NT2/D1 (cell line): Measurements from ENCODE around the gene KCP.

Source experiments
- SUZ12 ChIP-seq: IDR thresholded peaks from 2 replicates; pipeline ENCODE4 v1.6.1; 2011; ENCODE audit not compliant: insufficient read length, insufficient read depth; ENCODE audit errors: extremely low read depth
- YY1 ChIP-seq: IDR thresholded peaks from 2 replicates; pipeline ENCODE4 v1.6.1; 2011; ENCODE audit not compliant: insufficient read length, insufficient read depth

DNA sequence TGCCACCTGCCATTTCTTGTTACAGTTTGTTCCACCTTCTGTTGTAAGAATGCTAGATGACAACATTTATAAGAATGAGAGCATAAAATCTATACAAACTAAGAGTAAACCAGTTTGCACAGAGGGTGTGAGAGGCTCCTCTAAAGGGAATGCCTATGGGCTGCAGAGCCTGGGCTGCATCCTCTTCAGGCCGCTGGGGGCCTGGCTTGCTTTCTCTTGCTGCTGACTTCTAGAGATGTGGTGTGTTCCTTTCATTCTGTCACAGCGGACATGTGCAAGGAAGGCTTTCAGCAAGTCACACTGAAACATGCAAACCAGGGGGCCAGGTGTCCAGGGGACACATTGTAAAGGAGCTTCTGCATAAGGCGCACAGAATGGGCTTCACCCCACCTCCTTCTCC is 55.0 kb downstream of the KCP start:
- TF ChIP-seq YY1 (no peak), SUZ12 (no peak)
